NCI-H2227 (cell line): Measurements from ENCODE around the gene HOXA5.

Source experiments
- DNase-seq: peaks from one replicate; lab custom pipeline; 2025; ENCODE audit not compliant: unreplicated experiment; lab: John Stamatoyannopoulos, UW

Gene HOXA5

DNA sequence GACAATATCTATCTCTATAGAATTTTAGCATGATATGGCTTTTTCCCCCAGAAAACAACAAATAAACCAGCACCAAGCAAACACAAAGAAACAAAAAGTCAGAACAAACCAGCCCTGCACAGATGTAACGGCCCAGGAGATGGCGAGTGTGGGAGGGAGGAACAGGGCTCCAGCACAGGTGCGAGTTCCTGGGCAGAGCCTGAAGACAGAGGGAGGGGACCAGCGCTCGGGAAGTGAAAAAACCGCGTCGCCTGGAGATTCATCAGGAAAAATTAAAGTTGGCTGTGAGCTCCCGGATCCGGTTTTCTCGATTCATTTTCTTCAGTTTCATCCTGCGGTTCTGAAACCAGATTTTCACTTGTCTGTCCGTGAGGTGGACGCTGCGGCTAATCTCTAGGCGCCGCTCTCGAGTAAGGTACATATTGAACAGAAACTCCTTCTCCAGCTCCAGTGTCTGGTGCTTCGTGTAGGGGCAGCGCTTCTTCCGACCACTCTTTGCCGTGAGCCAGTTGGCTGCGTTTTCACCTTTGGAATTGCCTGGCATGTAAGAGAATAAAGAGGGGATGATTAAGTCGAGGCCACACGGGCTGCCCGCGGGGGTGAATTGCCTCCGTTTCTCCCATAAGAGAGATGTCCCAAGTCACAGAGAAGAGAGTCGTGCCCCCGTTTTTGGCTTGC lies 28.3 kb upstream of the HOXA5 start:
- peak; percentile 38 for DNase-seq

DNA sequence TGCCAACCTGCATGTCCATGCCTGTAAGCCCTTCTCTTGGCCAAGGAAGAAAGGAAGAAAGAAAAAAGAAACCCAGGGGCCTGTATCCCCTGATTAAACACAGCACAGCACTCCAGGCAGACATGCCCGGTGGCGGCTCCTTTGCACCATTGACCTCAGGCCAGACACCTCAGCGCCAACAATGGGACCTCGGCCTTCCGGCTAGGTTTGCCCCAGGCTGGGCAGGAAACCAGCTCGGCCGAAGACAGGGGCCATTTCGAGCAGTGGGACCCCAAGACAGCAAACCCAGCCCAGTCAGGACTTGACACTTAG lies 27.8 kb upstream of the HOXA5 start:
- DNase-seq, result no peak

DNA sequence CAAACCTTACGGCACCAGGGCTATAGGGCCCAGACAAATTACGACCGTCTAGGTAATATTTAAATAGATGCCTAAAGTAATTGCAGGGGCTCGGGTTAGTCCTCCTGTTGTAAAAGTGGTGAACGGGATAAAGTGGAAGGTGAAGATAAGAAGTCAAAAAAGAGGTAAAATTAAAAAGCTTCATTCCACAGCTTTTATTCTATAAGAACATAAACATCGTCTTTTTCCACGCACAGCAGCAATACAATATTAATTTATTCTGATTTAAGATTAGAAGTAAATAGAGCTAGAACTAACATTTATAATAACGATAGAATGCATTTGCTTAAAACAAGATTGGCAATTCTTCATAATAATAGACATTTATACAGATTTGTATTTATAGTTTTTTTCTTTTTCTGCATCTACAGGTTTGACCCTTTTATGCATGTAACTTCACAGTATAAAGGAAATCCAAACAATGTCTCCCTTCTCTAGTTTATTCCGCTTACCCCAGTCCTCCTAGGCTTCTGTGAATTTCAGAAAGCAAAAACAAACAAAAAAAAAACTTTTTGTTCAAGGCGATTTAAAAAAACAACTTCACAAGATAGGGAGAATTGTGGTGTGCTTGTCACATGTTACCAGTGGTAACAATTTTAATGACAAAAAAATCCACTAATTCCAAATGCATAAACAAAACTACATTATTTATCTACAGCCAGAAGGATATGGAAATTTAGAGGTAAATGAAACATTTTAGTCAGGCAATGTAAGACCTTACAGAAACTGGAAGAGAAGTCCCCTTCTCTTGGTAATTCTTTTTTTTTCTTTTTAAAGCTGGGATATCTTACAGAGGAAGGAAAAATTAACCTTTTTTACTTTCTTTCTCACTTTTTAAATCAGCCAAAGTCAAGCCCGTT lies 27.2 kb upstream of the HOXA5 start:
- no peak for DNase-seq

DNA sequence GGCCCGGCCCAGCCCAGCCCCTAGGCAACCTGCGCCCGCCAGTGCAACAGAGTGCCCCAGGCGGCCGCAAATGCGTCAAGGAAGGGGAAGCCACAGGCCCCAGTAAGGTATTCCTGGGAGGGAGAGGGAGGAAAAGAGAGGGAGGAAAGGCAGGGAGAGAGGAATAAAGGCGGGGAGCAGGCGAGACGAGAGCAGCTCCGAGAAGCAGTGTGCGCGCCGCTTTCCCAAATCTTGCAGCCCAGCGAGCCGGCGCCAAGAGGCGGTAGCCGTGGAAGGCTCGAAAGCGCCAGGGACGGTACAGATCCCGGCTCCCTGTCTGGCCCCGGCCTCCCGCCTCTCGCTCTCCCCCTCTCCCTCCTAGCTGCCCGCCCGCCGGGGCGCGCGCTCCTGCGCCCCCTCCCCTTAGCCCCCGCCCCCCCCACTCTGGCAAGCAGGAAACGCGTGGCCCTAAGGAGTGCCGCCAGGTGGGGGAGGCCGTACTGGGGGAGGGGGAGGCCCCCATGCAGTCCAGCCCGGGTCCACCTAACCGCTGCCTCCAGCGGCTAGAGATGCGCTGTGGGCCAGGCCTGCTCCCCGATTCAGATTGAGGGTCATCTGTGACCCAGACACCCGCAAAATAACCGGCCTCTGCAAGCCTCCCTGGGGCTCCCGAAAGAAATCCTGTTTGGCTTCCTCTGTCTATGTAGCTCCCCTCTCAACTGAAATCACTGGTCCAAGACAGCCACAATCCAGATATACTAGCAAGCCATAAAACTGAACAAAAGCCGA lies 26.4 kb upstream of the HOXA5 start:
- DNase-seq, result no peak

DNA sequence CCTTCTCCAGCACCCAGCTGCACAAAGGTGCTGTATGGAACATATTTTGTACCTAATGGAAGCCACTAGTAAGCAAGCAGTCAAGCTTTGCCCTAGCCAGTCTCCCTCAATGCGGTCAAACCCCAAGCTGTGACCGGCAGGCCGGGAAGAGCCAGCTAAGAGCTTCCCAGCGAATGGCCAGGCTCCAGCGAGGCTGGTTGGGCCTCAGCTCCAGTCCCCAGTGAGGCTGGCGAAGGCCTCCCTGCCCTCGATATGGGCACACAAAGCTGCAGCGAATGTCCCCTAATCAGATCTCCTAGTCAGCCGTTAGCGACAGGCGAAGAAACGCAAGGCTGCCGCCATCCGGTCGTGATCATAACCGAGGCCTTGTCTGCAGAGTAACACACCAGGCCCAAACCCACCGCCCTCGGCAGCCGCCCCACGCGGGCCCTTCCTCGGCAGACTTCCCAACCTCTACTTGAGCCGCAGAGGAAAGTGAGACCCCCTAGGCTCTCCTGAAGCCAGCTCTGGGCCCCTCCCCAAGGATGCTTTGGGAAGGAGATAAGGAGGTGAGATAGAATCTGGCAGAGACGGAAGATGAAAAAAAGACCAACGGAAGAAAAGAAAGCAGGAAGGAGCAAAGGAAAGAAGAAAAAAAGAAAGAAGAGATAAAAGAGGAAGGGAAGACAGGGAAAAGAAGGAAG lies 24.9 kb upstream of the HOXA5 start:
- no peak for DNase-seq

DNA sequence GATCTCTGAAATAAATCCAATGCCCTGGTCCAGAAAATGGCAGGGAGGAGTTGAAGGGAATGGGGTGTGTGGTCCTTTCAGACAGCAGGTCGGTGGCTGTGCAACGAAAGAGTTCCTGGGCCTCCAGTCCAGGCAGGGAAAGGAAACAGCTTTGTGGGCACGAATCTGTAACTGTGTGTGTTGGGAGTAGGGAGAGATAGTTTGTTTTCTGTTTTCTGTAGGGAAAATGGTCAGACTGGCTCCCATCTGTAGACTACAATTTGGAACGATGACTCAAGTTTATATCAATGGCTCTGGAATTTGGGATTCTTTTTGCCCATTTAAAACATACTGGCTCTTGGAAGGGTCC lies 24.4 kb upstream of the HOXA5 start:
- no peak for DNase-seq

DNA sequence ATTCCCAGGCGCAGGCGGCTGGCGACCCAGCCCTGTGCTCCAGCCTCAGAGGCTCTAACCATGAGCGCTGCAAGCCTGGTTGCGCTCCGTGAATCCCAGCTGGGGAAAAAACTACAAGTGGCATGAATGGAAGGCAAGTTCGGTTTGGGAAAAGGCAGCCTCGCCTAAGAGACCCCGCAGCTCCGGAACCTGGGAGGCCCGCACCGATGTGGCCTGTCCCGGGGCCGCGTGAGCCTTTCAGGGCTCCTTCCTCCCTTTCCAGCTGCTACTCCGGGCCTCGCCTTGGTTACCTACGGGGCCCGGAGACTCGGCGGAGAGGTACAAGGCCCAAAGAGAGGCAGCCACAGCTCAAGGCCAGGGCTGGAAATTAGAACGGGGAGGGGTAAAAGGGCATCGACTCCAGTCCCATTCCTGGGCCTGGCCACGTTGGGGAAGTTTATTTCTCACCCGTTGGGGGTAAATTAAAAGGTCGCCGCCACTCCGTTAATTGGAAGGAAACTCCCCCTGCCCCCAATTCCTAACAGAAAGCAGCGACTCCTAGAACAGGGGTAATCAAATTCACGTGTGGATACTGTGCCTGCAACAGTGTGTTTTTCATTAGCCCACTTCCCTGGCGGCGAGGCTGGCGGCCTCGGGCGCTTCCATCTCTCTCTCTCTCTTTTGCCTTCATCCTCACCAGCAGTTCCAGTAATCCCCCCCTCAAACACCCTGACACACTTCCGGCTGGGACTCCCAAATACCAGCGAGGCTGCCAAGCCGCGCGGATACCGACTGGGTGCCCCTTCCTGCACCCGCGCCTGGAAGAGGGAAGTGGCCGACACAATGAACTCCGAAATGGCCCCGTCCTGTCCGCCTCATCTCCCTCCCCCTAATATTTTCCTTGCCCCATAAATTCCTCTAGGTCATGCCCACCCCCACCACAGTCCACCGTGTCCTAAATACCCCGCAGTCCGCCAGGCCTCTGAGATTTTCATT lies 23.3 kb upstream of the HOXA5 start:
- no peak for DNase-seq

DNA sequence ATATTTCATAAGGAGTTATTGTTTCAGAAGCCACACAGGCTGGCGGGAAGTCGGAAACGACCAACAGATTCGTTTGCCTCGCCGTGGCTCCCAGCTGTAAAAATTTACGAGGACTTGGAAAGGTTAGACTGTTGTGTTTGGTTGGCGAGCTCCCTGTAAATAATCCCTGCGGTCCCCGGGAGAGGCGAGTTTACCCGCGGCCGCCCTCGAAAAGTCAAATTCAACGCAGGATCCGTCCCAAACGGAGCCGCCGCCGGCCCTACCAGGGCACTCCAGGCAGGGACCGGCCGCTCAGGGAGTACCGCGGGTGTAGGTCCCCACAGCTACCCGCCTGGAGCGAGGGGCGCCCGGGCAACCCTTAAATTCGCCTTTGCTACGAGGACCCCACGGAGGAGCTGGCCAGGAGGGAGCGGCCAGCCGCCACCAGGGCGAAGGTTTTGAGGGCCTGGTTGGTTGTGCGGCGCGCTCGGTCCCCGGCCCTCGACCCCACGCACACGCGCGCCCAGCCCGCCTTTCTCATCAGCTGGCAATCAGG lies 22.6 kb upstream of the HOXA5 start:
- DNase-seq, result no peak

DNA sequence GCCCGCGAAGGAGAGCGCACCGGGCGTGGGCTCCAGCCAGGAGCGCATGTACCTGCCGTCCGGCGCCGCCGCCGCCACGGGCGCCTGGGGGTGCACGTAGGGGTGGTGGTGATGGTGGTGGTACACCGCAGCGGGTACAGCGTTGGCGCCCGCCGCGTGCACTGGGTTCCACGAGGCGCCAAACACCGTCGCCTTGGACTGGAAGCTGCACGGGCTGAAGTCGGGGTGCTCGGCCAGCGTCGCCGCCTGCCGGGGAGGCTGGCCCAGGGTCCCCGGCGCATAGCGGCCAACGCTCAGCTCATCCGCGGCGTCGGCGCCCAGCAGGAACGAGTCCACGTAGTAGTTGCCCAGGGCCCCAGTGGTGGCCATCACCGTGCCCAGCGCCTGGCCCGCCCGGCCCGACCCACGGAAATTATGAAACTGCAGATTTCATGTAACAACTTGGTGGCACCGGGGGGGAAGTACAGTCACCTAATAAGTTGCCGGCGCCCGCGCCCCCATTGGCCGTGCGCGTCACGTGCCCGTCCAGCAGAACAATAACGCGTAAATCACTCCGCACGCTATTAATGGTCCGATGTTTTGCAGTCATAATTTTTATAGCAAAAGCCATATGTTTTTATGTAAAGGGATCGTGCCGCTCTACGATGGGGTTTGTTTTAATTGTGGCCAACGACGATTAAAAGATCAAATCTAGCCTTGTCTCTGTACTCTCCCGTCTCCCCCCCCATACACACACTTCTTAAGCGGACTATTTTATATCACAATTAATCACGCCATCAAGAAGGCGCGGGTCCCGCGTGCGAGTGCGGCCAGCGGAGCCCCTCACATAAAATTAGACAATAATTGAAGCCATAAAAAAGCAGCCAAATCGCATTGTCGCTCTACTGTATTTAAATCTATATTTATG lies 21.9 kb upstream of the HOXA5 start, which contains the start of gene HOXA9:
TSS of gene HOXA9 (minus strand) at position 449 of the 907 bp plus-strand sequence. CDS start at position 369, 80 bp downstream.
- DNase-seq, result no peak

DNA sequence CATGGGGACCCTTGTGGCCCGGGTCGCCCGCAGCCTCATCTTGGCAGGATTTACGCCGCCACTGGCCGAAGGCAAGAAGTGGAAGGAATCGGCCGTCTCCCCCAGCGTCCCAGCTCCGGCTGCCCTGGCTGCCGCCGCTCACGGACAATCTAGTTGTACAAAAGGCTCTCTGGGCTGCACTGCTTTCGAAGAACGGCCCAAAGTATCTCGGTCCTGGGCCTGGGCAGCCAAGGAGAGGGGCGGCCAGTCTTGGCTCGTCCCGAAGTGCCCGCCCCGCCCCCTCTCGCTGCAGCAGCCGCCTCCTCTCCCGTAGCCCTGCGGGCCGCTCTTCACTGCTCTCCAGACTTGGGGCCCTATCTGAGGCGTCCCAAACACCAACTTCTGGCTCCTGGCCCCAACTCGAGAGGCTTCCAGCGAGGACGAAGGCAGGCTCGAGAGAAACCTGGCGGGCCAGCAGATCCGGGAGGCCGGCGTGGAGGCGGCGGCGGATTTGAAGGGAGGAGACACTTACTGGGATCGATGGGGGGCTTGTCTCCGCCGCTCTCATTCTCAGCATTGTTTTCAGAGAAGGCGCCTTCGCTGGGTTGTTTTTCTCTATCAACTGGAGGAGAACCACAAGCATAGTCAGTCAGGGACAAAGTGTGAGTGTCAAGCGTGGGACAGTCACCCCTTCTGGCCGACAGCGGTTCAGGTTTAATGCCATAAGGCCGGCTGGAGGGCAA lies 21.0 kb upstream of the HOXA5 start:
- DNase-seq, result no peak

DNA sequence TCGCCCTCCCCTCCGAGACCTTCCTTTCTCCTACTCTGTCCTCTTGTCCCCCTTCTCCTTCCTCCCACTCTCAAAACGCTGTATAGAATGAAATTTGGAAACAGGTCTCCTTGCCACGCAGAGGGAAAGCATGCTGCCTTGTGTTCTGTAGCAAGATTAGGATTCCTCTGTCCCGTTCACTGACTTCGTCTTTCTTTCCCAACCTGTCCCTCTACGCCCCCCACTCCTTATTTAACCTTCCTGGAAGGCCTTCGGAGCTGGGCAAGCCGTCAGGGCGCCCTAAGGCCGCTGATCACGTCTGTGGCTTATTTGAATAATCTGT lies 20.5 kb upstream of the HOXA5 start:
- DNase-seq, result no peak

DNA sequence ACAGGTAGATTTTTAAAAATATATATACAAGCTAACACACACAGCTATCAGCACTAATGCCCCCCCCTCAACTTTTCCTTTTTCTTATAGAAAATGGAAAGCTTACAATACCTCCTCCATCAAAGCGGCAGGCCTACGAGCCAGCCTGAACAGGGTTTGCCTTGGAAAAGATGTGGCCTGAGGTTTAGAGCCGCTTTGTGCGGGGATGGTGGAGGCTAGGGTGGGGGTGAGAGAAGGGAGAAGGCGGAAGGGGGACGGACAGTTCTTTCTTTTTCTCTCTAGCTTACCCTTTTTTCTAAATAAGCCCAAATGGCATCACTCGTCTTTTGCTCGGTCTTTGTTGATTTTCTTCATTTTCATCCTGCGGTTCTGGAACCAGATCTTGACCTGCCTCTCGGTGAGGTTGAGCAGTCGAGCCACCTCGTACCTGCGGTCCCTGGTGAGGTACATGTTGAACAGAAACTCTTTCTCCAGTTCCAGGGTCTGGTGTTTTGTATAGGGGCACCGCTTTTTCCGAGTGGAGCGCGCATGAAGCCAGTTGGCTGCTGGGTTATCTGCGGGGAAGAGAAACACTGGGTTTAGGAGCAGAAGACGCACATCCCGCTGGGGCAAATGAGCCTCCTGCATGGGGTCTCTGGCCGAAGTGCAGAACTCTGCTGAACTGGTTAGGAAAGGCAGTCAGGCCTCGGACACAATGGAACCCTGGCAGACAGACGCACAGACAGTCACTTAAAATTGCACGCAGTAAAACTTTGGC lies 20.0 kb upstream of the HOXA5 start:
- DNase-seq, result no peak

DNA sequence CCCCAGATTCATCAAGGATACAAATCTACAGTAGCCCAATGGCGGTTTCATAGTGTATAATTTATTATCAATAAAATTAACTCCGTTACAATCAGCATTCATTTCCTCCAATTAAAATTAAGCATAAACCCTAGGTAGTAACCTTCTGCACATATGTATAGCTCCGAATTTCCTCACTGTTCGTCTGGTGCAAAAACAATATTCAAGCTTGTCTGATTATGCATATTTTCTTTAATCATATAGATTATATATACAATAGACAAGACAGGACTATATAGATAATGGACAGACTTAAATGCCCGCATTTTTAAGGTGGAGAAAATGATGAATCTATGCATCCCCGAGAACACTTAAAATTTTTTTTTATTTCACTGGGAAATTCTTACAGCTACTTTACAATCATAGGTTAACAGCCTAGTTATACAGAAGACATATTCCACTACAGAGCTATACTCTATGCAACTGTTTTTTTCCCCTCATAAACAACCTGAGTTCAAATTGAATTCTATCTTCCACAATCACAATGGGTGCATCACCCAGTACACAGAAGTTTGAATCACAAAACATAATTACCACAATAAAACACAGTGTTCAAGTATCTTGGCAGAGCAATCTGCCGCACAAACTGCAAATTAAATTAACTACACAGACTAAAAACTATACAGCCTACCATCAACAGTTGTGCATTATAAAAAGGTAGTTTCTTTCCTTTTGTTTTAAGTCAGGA lies 19.2 kb upstream of the HOXA5 start:
- DNase-seq, result no peak

DNA sequence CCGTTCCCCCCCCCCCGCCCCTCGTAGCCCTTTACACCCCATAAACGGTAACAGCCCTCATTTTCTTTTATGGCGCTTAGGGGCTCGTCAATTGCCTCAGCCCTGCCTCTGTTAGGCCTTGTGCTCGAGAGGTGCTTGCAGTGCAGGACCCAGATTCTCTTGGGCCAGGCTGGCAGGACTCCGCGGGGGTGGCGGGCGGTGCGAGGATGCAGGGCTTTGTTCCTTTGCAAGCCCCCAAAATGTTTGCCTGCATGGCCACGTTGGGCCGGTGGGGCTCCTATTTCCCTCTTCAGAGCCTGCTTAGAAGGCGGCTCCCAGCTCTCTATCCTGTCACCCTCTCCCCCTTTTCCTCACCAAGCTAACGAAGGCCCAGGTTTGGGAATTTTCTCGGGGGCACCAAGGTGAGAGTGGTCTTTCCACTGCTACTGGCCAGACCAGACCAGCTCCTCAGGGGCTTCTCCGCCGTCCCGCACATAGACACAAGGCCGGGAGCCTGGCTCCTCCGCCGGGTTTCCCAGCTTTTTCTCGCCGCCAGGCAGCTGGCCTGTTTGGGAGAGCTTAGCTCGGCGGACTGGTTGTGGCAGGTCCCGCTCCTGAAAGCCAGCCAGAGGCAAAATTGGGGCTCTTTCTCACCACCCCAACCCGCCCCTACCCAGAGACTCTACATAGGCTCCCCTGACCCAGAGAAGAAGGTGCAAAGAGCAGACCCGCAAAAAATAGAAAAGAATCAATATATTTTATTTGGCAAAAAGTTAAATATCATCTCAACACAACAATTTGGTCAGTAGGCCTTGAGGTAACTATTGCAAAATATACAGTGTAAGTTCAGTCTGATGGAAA lies 18.5 kb upstream of the HOXA5 start:
- no peak for DNase-seq

DNA sequence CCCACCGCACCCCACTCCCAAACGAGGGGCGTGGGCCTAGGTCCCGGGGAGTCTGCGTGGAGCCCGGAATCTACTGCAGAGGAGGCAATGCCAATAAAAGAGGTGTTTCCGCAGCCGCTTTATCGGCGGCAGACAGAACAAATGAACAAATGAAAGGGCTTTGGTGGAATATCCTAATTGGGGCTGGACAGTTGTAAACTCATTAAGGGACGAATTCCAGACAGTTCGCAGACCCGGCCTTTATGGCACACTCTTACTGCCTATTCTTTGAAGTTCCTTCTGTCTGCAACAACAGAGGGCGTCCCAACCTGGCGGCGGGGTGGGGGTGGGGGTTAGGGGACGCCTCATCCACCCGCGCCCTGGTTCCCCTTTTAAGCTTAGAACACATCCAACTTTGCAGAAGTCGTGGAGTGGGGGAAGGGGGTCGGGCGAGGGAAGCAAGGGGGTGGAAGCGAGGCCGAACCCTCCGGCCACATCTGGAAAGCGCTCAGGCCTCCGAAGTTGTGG lies 17.8 kb upstream of the HOXA5 start:
- no peak for DNase-seq
